Motor neuron (in vitro differentiated cells): ENCODE data around the gene GABARAPL2. TPM values are rescaled to one million over a fixed set of nuclear protein-coding genes. Genes with fewer than 3 reads are reported as not detected.

Source experiments
- ATAC-seq, 8 experiments: fragments of 200-7000 bp; cut with Tn5 transposase; replicated peaks in 6 of 8; 2 replicates each; pipeline ENCODE4 v1.8.0; 2021; ENCODE audit warnings: mild to moderate bottlenecking in 8 of 8, moderate library complexity in 8 of 8
- H3K27ac ChIP-seq, 2 donors: fragments of 250-450 bp; sonication (Bioruptor Pico); 2 replicates each; pipeline ENCODE4 v1.9.0; 2021; ENCODE audit warnings: antibody characterized with exemption in 2 of 2, mild to moderate bottlenecking in 2 of 2, moderate library complexity in 1 of 2
- H3K4me1 ChIP-seq, 2 donors: fragments of 250-450 bp; sonication (Bioruptor Pico); replicated peaks in 1 of 2; 2 replicates each; pipeline ENCODE4 v1.6.1; 2021; ENCODE audit warnings: antibody characterized with exemption in 2 of 2, mild to moderate bottlenecking in 2 of 2, moderate library complexity in 1 of 2
- H3K4me3 ChIP-seq, 5 donors: fragments of 250-450 bp; sonication (Bioruptor Pico); 2 replicates each; pipeline ENCODE4 v1.9.0; 2021; ENCODE audit warnings: antibody characterized with exemption in 5 of 5, mild to moderate bottlenecking in 5 of 5, moderate library complexity in 4 of 5
- WGBS, 10 experiments: fragments of 450-650 bp; shearing (Covaris generic); methylation state at CpG; one replicate each; pipeline ENCODE4 v1.0.0; 2022; 5-methylcytosine and 5-hydroxymethylcytosine counted together
- in situ Hi-C, 9 experiments: fragments of 400-800 bp; cut with MboI; loops; one replicate each; pipeline ENCODE4 v1.15.0; 2021; ENCODE audit warnings: low sequenced_read_pairs in 9 of 9, low pct_unique_long_range_greater_than_20kb in 2 of 9; ENCODE audit not compliant: unreplicated experiment in 9 of 9
- total RNA-seq, 8 experiments: library from RNA; unstranded; fragments of 300-600 nt; gene quantifications; 2 replicates each; pipeline versions ENCODE4 v1.2.3 to v1.2.4, GENCODE V29; 2022

GABARAPL2 gene
- total RNA-seq, 8 experiments from 2014 or later: 111 to 235 (median 143) TPM

GRCh38 chr16:75614066-75614897, 48.1 kb downstream of the GABARAPL2 start:
- ATAC-seq: peak in 1 of 8 experiments; percentile 26
- Histone ChIP-seq H3K4me1 (no peaks in the 10 kb centered on the region), H3K27ac (no peak overlapping the region), H3K4me3 (no peak overlapping the region)
- 88 to 100% (median 100%) methylated on average over 1 to 4 of the region's 4 CpGs; no CpG with 5 or more reads in 3 of the 10 experiments for WGBS, 10 experiments
- in situ Hi-C loops: loop anchor here in 1 of 9 experiments (25.0 kb wide), 1 partner anchor 152 kb away; the partner anchor contains the start of gene TMEM170A

- Histone ChIP-seq H3K4me1 (peaks cover 0 to 1% of the 10 kb centered on the region in 2 donors), H3K27ac (no peak overlapping the region), H3K4me3 (no peak overlapping the region)
- in situ Hi-C loops: loop anchor here in 1 of 9 experiments (25.0 kb wide), 1 partner anchor 153 kb away; the partner anchor contains the start of gene TMEM170A
- ATAC-seq: peak in 3 of 8 experiments; percentile 16 to 90 (median 89)
- 56 to 100% (median 100%) methylated on average over 1 to 2 of the region's 2 CpGs; no CpG with 5 or more reads in 1 of the 10 experiments for WGBS, 10 experiments
These were observed 49.4 kb downstream of the GABARAPL2 start for GRCh38 chr16:75615619-75616018.

DNA sequence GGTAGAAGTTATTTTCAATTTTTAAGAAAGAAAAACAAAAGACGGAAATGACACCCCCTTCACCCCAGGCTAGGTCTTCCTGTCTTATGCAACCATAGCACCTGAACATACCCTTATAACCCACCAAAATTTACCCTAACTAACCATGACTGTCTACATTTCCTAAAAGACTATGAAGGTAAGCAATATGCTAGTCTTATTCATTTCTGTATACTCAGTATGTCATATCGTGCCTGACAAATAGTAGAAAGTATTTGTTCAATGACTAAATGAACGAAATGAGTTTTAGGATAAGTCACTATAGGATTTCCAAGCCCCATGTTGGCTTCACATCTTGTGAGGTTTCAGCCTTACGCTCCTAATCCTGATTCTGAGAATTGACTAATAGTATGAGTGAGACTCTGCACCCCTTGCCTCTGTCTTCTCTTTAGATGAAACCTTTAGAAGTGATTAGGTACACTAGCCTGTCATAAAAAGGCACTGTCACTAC, 50.4 kb downstream of the GABARAPL2 start:
- WGBS, 10 experiments: 78 to 95% (median 89%) methylated on average over 1 to 4 of the region's 4 CpGs; no CpG with 5 or more reads in 2 of the 10 experiments
- Histone ChIP-seq H3K27ac (no peak overlapping the region), H3K4me3 (no peak overlapping the region), H3K4me1 (peaks cover 7 to 10% of the 10 kb centered on the region in 2 donors)
- no peak for ATAC-seq
- in situ Hi-C loops: loop anchor here in 1 of 9 experiments (25.0 kb wide), 1 partner anchor 154 kb away; the partner anchor contains the start of gene TMEM170A

DNA sequence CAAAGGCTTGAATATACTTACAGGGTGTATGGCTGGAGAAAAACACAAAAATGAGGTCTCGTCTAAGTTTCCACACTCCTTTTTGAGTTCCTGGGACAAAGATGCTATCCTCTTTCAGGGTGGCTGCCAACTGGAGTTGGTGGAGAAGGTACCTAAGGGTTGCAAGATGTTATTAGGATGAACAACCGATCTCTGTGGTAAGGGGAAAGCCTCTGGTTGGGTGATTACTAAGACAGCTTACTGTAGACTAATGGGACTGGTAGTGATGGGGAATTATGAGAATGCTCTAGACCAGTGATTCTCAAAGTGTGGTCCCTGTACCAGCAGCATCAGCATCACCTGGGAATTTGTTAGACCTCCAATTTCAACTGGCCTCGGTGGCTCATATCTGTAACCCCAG, 50.9 kb downstream of the GABARAPL2 start:
- H3K27ac ChIP-seq: no peak overlapping the region
- WGBS, 10 experiments: 93 to 100% (median 100%) methylated on average over 1 to 3 of the region's 3 CpGs; no CpG with 5 or more reads in 3 of the 10 experiments
- no peak overlapping the region for H3K4me3 ChIP-seq
- peaks cover 13 to 15% of the 10 kb centered on the region in 2 donors for H3K4me1 ChIP-seq
- no peak for ATAC-seq
- in situ Hi-C loops: loop anchor here in 1 of 9 experiments (25.0 kb wide), 1 partner anchor 155 kb away; the partner anchor contains the start of gene TMEM170A

DNA sequence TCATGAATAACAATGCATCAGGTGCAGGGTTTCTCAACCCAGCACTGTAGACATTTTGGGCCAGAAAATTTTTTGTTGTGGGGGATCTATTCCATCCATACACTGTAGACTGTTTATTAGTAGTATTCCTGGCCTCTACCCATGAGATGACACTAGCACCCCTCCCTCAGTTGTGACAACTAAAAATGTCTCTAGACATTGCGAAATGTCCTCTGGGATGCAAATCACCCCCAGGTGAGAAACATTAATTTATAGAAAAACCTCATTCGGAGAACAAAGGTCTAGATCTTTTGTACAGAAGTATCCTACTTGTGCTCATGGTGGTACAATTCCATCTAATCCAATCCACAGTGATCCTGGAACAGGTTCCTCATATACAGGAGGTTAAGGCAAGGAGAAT, 52.6 kb downstream of the GABARAPL2 start:
- in situ Hi-C loops: loop anchor here in 1 of 9 experiments (25.0 kb wide), 1 partner anchor 156 kb away; the partner anchor contains the start of gene TMEM170A
- Histone ChIP-seq H3K27ac (no peak overlapping the region), H3K4me1 (peaks cover 14 to 17% of the 10 kb centered on the region in 2 donors), H3K4me3 (no peak overlapping the region)
- 96 to 100% (median 100%) methylated on average over 1 to 2 of the region's 2 CpGs; no CpG with 5 or more reads in 5 of the 10 experiments for WGBS, 10 experiments
- ATAC-seq: no peak

DNA sequence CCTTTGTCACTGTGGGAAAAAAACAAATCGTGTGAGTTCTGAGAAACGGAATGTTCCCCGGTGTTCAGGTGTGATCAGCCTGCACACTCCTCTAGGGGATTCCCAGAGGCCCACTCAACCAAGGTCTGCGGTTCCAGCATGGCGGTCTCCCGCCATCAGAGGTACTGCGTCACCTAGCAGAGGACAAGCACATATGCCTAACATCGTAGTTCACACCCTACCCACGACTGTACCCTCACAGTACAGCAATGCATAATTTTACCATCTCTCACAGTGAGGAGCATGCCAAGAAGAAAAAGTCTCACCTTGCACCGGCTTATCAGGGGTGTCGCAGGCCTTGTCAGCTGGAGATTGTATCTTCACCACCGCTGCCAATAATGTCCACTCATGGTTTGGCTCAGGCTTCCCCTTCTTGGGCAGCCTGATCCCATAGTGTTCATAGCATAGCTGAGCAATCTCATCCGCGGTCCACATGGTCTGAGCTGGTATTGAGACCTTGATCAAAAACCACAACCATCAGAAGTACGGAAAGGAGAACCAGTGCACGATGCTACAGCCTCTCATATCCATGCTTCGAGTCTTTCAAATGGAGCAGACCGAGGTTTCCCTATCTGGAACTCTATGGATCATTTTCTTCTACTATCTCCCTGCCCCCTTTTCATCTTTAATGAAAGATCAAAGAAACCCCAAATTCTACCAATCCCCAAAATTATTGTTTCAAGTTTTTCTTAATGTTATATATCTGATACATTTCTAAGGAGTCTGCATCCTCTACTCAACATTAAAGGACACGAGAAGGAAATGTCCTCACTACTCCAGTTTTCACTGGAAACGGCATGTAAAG, 54.4 kb downstream of the GABARAPL2 start:
- ATAC-seq: no peak
- Histone ChIP-seq H3K27ac (no peak overlapping the region), H3K4me1 (peaks cover 14 to 17% of the 10 kb centered on the region in 2 donors), H3K4me3 (peak overlapping the region in 4 of 5 donors; percentile 1 to 48 (median 9))
- in situ Hi-C loops: loop anchor here in 1 of 9 experiments (25.0 kb wide), 1 partner anchor 158 kb away; the partner anchor contains the start of gene TMEM170A
- 75 to 100% (median 93%) methylated on average over 2 to 16 of the region's 20 CpGs; no CpG with 5 or more reads in 1 of the 10 experiments for WGBS, 10 experiments

GRCh38 chr16:75621170-75621477, 54.9 kb downstream of the GABARAPL2 start:
- WGBS, 10 experiments: 5 to 71% (median 40%) methylated on average over 1 to 2 of the region's 2 CpGs; no CpG with 5 or more reads in 1 of the 10 experiments
- H3K27ac ChIP-seq: no peak overlapping the region
- peak overlapping the region in 4 of 5 donors; percentile 1 to 48 (median 9) for H3K4me3 ChIP-seq
- in situ Hi-C loops: loop anchor here in 1 of 9 experiments (25.0 kb wide), 1 partner anchor 159 kb away; the partner anchor contains the start of gene TMEM170A
- H3K4me1 ChIP-seq: peaks cover 14 to 17% of the 10 kb centered on the region in 2 donors
- ATAC-seq: peak in 2 of 8 experiments; percentile 4 to 5

DNA sequence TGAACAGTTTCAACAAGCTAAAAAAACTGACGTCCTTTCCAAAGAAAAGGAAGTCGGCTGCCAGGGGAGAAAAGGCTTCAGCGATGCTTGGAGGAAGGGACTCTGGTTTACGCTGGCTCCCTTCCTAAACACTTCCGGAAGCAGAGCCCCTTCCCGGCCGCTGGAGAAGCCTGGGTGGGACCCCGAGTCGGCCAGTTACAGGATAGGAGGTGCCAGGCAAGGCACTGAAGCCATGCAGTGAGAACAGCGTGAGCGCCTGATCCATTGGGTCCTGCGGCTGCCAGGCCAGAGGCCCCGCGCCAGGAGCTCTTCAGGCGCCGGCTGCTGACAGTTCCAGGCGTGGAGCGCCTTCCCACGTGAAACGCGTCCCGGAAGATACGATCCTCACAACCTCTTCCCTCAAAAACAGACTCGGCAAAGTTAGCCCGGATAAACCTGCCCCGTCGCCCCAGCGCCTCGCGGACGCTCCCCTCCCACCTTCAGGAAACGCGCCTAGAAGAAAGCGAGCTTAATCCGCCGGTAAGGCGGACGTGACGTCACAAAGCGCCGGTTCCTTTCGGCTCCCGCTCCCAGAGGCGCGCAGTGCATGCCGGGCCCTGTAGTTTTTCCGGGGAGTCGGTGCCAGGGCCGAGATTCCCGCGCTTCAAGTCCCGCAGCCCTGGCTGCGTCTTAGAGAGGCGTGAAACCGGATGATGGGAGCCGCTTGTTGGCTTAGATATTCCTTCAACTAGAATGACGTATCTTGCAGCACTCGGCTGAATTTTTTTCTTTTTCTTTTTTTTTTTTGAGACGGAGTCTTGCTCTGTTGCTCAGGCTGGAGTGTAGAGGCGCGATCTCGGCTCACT, 56.8 kb downstream of the GABARAPL2 start, which contains the start of gene ADAT1:
Gene ADAT1, minus strand, starts transcription at position 521 of the 845 bp plus-strand sequence. CDS start 2,482 bp downstream, outside the sequence.
- Histone ChIP-seq H3K4me3 (peak within 1 kb of the TSS; percentile 48 to 80 (median 68)), H3K4me1 (peaks cover 14 to 17% of the 10 kb centered on the region in 2 donors), H3K27ac (peak within 1 kb of the TSS; percentile 78)
- in situ Hi-C loops: loop anchor here in 1 of 9 experiments (25.0 kb wide), 1 partner anchor 161 kb away; the partner anchor contains the start of gene TMEM170A
- WGBS, 10 experiments: 0 to 9% (median 0%) methylated on average over 1 to 27 of the region's 62 CpGs
- peak; percentile 87 to 98 (median 96) for ATAC-seq

- 43 to 100% (median 90%) methylated on average over 1 to 4 of the region's 4 CpGs for WGBS, 10 experiments
- ATAC-seq: no peak
- H3K4me1 ChIP-seq: peaks cover 14 to 17% of the 10 kb centered on the region in 2 donors
- in situ Hi-C loops: loop anchor here in 1 of 9 experiments (25.0 kb wide), 2 partner anchors 163 to 1537 kb away; partner anchors contain the start of gene TMEM170A
- no peak overlapping the region for H3K4me3 ChIP-seq
- no peak overlapping the region for H3K27ac ChIP-seq
These were observed 58.7 kb downstream of the GABARAPL2 start for GRCh38 chr16:75624921-75625334.

DNA sequence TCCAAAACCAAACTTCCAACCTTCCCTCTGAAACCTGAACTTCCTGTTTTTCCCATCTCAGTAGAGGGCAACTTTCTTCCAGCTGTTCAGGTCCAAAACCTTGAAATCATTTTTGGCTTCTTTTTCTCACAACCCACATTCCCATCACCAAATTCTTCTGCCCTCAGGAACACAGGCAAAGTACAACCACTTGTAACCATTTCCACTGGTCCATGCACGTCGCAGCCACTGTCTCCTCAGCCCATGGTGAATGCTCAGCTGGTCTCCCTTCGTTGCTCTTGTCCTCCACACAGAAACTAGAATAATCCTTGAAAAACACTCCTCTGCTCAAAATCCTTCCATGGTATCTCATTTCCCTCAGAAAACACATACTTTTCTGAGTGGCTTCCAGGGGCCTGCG, 60.6 kb downstream of the GABARAPL2 start:
- WGBS, 10 experiments: 50 to 100% (median 88%) methylated on average over 1 to 4 of the region's 4 CpGs; no CpG with 5 or more reads in 5 of the 10 experiments
- no peak for ATAC-seq
- Histone ChIP-seq H3K4me1 (peaks cover 4 to 5% of the 10 kb centered on the region in 2 donors), H3K27ac (no peak overlapping the region), H3K4me3 (no peak overlapping the region)
- in situ Hi-C loops: loop anchor here in 1 of 9 experiments (25.0 kb wide), 1 partner anchor 1535 kb away; no protein-coding TSS in a partner anchor
